NCI-H2227 (cell line): ENCODE measurements around the gene SLC25A39.

Source experiments
- DNase-seq: peaks from one replicate; lab custom pipeline; 2025; ENCODE audit not compliant: unreplicated experiment; lab: John Stamatoyannopoulos, UW

Gene SLC25A39

DNA sequence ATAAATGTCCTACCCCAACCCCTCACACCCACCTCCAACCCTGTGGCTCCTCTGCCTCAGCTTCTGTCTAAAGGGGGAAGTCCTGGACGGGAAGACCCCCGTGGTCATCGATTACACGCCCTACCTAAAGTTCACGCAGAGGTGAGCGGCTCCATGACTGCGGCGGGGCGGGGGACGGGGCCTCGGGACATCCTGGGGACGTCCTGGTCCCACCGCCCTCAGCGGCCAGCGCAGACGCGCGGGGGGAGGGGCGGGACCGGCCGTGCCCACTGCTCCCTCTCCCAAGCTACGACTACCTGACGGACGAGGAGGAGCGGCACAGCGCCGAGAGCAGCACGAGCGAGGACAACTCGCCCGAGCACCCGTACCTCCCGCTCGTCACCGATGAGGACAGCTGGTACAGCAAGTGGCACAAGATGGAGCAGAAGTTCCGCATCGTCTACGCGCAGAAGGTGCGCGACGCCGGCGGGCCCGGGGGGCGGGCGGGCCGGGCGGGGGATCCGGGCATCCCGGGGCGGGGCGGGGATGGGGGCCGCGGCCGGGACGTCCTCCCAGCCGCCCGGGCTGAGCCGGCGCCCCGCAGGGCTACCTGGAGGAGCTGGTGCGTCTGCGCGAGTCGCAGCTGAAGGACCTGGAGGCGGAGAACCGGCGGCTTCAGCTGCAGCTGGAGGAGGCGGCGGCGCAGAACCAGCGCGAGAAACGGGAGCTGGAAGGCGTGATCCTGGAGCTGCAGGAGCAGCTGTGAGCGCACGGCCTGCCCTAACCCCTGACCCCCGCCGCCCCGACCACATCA, 9.6 kb downstream of the SLC25A39 start:
- no peak for DNase-seq

DNA sequence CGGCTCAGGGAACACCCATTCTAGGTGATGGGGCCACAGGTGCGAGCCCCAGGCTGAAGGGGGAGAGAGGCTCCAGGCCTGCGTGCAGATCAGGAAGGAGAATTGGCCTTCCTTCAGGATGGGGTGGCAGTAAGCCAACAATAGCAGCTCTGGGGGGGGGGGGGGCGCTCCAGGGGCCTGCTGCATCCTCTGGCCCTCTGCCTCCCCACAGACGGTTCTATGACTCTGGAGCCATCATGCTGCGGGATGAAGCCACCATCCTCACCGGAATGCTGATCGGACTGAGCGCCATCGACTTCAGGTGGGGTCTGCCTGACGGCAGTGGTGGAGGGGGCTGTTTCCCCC, 10.1 kb downstream of the SLC25A39 start:
- DNase-seq: no peak

DNA sequence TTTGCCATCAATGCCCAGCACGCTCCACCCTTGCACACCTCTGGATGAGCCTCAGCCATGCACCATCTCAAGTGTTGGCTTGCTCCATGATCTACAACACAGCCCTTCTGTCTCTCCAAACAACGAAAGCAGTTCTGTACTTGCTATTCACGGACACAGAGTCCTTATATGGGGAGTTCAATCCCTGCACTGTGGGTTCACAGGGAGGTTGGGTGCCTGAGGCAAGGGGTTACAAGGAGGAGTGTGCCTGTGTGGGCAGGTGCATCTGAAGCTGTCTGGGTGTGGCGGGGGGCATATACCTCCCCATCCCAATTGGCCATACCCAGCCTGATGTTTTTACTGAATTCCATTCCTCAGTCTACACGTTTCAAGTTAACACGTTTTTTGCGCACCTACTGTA, 10.6 kb downstream of the SLC25A39 start:
- DNase-seq: no peak

DNA sequence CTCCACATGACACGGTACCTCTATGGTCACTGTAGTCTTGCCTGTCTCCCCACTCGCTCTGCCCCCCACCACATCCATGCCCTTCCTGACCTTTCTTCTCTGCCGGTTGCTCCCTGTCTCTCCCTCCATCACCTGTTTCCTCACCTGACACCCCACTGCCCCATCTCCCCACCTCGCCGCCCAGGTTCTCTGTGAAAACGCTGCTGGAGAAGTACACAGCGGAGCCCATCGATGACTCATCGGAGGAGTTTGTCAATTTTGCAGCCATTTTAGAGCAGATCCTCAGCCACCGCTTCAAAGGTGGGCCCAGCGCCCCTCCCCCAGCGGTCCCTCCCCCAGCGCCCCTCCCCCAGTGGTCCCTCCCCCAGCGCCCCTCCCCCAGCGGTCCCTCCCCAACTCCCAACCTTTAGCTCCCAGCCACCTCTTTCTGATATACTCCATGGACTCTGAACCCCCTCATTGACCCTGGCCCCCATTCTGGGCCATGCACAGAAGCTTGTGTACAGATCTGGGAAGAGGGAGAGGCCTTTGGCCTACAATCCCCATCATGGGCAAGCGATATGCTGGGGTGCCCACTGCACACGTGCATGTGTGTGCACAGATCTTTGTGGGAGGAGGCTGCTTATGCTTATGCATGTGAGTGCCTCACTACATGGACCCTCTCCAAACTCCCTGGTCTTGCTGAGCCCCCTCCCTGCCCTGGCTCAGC, 12.1 kb downstream of the SLC25A39 start:
- no peak for DNase-seq

DNA sequence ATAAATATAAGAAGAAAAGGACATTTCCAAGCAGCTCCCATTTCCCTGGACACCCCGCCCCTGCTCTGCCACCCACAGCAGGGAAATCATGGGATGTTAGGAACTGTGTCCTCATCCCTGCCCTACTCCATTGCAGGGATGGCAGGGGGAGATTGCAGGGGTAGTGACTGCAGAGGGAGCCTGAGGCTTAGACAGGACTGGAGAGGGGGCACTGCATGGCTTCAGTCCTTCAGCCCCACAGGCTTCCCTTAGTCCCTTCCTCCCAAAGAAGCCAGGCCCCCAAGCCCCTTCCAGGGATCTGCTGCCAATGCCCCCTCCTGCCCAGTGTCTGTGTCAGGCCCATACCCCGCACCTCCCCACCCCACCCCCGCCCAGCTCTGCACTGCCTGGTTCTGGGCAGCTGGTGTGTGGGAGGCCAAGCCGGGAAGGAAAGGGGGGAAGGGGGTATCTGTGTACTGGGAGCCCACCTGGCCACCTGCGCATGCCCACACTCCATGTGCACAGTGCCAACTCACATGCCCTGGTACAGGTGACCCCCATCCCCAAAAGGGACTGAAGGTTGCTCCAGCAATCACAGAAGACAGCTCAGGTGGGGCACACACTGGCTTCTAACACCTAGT, 13.0 kb downstream of the SLC25A39 start:
- no peak for DNase-seq

DNA sequence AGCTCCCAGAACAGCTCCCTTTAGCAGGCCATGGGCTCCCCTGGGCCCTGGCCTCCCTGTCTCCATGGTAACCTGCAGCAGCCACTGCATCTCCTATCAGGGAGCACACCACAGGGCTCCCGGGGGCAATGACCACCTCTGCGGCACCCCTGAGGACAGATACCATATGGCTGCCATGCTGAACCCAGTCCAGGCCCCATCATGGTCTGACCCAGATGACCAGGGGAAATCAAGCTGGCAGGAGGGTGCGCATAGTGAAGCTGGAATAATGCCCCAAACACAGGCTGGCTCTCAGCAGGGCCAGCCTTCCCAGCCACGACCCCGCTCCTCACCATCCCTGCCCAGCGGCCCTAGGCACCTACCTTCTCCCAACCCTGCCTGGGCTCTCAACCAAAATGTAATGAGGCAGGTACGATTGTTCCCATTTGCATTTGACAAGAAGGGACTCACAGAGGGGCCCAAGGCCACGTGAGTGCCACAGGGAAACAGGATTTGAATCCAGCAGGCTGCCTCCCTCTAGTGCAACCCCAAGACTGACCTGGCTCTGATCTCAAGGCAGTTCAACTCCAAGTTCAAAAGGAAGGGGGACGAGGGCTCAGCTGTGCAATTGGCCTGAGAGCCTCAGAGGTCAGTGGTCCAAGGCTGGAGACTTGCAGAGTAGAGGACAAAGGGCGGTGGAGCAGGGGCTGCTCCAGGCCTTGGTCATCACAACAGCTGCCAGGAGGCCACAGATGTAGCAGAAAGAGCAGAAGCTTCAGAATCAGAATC, 13.8 kb downstream of the SLC25A39 start:
- no peak for DNase-seq

DNA sequence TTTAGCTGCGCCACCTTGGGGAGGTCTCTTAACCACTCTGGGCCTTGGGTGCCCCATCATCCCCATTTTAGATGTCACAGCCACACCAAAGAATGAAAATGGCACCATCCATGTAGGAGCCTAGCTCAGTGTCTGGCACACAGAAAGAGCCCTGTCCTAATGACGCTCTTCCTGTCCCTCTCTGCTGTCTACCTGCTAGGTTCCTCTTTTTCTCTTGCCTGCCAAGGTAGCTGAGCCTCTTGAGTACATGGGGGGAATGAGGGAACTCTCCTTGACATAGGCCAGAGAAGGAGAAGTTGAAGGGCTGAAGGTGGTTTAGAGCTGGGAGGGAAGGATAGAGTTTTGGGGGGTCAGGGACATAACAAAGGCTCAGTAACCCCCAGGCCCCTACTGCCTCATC, 14.4 kb downstream of the SLC25A39 start:
- DNase-seq: no peak

DNA sequence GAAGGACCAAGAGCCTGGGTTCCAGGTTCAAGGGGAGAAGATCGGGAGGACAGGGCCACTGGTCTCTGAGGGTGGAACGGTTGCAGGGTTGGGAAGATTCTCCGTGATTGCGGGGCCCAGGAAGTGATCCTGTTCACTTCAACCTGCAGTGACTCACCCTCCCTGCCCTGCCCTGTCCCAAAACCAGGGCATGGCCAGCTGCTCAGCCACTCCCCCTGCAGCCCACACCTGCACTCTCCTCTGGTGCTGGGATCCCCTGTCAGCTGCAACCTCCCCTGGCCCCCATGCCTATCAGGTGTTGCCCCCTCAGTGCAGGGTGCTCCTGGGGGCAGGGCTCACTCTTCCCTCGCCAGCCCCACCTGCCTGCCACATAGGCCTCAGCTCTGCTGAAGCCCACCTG, 15.2 kb downstream of the SLC25A39 start:
- no peak for DNase-seq

DNA sequence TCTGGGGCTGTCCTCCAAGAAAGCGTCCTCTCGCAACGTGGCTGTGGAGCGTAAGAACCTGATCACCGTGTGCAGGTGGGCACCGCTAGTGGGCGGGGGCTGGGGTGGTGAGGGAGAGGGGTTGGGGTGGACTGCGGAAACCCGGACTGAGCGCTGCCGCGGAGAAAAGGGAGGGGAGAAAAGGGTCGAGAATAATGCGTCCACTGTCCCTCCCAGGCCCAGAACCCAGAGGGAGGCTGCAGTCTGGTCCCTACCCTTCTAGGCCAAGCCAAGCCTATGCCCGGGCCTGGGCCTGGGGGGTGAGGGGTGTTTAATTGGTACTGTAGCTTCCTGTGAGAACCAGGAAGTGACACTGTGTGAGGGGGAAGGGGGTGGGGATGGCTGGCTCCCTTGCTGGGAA, 15.8 kb downstream of the SLC25A39 start:
- DNase-seq: peak; percentile 70

DNA sequence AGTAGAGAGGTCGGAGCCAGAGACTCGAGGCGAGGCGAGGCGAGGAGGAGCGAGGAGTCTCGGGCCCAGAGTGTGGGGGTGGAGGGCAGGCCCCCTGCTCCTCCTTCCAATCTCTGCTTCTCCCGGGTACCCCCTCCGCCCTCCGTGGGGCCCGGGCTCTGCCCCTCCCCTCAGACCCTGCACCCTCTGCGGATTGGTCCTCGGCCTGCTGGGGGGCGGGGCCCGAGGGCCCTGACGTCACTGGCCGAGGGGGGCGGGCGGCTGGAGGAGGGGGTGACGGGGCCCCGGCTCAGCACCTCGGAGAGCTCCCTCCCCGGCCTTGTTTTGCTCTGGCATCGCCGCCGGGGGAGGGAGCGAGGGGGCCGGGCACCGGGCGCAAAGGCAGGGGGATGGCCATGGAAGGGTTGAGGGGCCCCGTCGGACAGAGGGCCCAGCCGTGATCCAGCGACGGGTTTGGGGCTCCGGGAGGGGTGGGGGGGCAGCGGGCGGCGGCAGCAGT, 16.3 kb downstream of the SLC25A39 start, which contains the start of gene RUNDC3A:
TSS of gene RUNDC3A (plus strand) at position 282 of the 499 bp plus-strand sequence. CDS start 232 bp downstream, outside the sequence.
- peak; percentile 95 for DNase-seq

DNA sequence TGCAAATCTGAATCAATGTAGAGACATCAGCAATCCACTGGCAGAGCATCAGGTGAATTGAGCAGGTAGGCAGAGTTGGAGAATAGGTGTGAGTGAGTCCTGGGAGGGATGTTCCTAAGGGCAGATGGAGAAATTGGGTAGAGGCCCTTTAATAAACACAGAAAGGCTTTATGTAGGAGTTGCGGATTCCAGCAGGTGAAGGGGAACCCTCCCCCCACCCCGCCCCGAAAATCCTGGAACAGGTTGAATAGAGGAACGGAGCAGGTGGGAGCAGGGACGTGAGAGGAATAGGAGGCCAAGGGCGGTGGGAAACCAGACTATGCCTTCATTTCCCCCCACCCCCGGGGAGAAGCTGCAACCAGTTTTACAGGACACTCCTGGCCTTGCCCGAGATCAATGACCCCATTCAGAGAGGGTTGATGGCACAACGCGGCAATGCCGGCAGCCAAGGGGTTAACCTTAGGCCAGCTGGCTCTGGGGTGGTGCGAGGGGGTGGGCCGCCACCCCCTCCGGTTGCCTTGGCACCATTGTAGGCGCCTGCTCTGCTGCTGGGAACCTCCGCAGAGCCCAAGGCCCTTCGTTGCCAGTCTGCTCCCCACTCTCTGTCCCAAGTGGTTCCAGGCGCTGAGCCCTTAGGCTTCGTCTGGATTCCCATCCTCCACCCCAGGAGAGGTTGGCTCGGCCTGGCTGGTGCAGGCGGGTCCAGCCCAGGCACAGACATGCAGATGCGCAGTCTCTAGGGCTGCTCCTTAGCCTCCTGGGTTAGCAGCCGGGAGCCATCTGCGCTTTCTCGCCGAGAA, 17.0 kb downstream of the SLC25A39 start:
- peak; percentile 85 for DNase-seq

DNA sequence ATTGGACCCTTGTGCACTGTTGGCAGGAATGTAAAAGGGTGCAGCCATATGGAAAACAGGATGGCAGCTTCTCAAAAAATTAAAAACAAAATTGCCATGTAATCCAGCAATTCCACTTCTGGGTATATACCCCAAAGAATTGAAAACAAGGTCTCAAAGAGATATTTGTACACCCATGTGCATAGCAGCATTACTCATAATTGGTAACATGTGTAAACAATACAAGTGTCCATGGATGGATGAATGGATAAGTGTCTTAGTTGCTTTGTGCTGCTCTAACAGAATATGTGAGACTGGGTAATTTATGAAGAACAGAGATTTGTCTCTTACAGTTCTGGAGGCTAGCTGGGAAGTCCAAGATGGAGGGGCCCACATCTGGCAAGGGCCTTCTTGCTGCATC, 20.0 kb downstream of the SLC25A39 start:
- no peak for DNase-seq

DNA sequence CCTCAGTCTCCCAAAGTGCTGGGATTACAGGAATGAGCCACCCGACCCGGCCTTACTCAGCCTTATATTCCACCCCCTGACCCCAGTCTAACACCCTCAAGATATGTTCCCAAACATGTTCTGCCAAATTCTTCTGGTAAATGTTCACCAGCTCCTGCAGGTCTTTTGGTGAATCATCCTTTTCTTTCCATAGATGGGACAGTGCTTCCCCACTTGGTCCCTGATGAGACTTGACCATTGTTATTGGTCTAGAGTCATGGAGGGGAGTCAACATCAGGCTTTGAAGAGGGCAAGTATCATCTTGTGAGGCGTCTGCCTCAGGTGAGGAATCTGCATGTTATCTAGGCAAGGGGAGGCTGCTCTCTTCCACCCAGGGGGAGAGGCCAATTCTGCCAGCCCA, 26.6 kb downstream of the SLC25A39 start:
- DNase-seq: no peak

DNA sequence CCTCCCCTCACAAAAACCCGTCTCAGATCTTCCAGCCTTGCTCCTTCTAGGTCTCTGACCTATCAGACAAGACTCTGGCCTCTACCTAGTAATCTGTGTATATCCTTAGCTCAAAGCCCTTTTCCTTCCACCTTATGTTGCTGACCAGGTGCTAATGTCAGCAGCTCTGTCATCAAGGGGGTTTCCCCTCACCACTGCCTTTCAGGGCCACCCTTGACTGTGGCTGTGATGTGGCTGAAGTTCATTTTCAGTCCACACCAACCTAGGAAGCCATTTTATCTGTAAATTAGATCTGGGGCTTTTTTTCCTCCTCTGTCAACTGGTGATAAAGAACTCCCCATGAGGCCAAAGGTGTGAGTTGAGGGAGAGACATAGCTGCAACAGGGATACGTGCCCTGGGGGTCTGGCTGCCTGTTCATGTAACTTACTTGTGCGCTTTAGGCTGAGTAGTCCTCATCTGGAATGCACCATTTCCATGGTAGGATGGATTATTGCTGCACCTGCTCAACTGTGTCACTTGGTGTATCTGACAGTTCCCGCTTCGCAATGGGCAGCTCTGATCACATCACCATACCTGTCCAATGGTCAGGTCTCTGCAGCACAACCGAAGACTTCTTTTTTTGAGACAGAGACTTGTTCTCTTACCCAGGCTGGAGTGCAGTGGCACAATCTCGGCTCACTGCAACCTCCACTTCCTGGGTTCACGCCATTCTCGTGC, 31.0 kb downstream of the SLC25A39 start:
- DNase-seq: no peak

DNA sequence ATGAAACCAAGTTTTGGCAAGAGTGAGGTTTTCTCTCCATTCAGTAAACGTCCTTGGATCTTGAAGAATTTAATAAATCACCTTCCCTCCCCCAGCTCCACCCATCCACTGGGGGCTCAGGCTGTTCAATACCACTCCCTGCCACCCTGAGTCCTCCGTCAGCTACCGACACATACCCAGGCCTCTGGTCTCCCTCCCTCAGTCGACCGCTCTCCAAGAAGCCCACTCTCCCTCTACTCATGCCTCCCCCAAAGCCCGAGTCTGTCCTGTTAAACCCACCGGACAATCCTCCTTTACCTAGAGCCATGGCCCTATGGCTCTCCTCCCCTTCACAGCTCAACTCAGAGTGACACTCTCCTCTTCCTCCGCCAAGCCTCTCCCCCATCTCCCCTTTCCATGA, 37.0 kb downstream of the SLC25A39 start:
- DNase-seq: no peak

DNA sequence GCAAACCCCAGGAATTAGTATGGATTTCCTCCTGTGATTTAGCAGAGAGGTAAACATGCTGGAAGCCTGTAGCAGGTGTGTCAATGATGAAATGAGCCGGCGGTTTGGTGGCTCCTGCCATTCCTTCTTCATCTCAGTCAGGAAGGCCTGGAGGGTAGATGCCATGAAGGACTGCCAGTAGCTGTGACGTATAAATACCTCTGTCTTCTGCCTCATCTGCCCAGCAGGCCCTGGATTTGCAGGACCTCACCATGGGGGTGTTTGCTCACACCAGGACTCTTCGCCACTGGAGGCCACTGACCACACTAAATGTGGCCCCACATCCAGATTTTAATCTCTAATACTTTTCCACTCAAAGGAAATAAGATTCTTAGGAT, 40.6 kb downstream of the SLC25A39 start:
- no peak for DNase-seq

DNA sequence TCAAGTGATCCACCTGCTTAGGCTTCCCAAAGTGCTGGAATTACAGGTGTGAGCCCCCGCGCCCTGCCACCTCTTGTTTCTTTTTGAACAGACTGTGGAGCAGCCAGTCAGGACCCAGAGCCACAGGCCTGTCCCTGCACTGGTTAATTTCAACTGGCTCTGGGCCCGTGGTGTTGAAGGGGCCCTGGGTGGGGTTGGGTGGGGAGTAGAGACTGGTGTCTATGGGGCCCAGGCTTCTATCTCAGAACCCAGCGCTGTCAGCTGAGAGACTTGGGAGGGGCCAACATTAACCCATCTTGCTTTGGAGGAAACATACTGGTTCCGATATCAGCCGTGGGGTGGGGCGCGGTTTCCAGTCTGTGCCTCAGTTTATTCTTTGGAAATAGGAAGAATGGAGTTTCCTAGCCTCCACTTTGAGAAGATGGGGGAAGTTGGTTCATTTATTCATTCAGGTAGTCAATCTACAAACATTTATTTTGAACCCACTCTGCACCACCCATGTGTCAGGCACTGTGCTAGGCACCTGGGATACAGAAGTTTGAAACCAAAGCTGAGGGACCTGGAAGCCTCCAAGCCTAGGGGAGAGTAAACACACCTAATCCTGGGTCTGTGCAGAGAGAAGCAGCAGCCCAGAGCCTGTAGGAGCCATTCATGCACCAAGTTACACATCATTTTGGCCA, 41.1 kb downstream of the SLC25A39 start:
- DNase-seq: no peak

DNA sequence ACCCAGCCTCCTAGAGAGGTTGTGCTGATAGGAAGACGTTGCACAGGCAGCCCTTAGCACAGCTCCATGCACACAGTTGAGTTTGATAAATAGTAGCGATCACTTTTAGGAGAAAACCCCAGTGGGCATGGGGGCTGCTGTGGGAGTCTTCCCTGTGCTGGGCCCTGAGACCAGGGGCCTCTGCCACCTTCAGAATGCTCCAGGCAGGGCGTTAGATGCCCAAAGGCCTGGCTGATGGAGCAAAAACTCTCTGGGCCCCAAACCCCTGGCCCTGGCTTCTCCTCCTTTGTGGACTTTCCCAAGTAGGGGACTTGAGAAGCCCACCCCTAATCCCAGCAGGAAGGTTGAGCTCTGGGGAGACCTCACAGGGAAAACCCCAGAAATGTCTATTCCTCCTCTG, 42.4 kb downstream of the SLC25A39 start:
- DNase-seq: no peak

DNA sequence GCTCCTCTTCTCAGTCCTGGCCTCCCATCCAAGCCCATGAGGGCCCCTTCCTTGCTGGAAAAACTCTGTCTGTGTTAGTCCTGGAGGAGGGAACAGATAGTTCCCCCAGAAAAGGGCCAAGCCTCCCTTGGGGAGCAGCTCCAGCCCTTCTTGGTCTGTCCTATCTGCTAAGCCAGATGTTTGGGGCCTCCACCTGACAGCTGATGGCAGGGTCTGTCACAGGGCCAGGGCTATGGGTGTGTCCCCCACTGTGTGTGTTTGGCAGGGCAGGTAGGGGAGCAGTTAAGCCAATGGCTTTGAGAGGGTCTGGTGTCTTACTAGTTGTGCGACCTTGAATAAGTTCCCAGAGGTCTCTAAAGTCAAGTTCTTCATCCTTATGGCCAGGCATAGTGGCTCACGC, 43.1 kb downstream of the SLC25A39 start:
- no peak for DNase-seq
